ENCODE results near the gene IMMP2L. TPM values are rescaled to one million over a fixed set of nuclear protein-coding genes. Genes with fewer than 3 reads are reported as not detected.
A peak's percentile ranks its signal among the peaks of the same experiment; 100 is the strongest.

Gene IMMP2L
- polyA plus RNA-seq, 1 donor (not counting 4 experiments of a cell fraction or from before 2014, with no cell fraction given): 14.1 TPM

- no peak overlapping the region for H3K27ac ChIP-seq (ENCODE audit: control insufficient read depth, insufficient read depth, low read length)
- H3K9me1 ChIP-seq (ENCODE audit: control insufficient read depth, extremely low read depth, insufficient read depth, low read length): no peaks in the 10 kb centered on the region
- H3K27me3 ChIP-seq (ENCODE audit: control insufficient read depth, extremely low read depth, insufficient read depth, low read length): no peaks in the 10 kb centered on the region
- H3K9ac ChIP-seq (ENCODE audit: control insufficient read depth, extremely low read depth, insufficient read depth, low read length): no peak overlapping the region
- no peaks in the 10 kb centered on the region for H4K20me1 ChIP-seq (ENCODE audit: control insufficient read depth, extremely low read depth, insufficient read depth, low read length)
- dilution Hi-C loops (cut with MboI; ENCODE audit: extremely low pct_ligation_motif_present, low sequenced_read_pairs): no loop called here
- no peak for DNase-seq (ENCODE audit: low read depth, low spot score)
- FAIRE-seq: no peak
- TF ChIP-seq EZH2 (IDR thresholded peaks at IDR 0.05; ENCODE audit: low read length): no peak
- no peak for TF ChIP-seq CTCF (optimal IDR thresholded peaks at IDR 0.05 in 1 of 3, IDR thresholded peaks at IDR 0.05 in 1 of 3, conservative IDR thresholded peaks at IDR 0.05 in 1 of 3; ENCODE audit: extremely low read depth in 1 of 3, insufficient read depth in 2 of 3, low read length in 3 of 3)
- no peak overlapping the region for H3K4me3 ChIP-seq (ENCODE audit: control insufficient read depth in 2 of 3, extremely low read depth in 1 of 3, insufficient read depth in 2 of 3, low read depth in 1 of 3, low read length in 3 of 3)
- no peaks in the 10 kb centered on the region for H3K36me3 ChIP-seq (ENCODE audit: control insufficient read depth in 2 of 2, extremely low read depth in 1 of 2, insufficient read depth in 2 of 2, low read length in 2 of 2)
- no peaks in the 10 kb centered on the region for H3K4me1 ChIP-seq (ENCODE audit: control insufficient read depth, extremely low read depth, insufficient read depth, low read length)
- no peak overlapping the region for H3K4me2 ChIP-seq (ENCODE audit: control insufficient read depth, extremely low read depth, insufficient read depth, low read depth, low read length)
- H3K9me3 ChIP-seq (ENCODE audit: control insufficient read depth, low read depth, low read length): no peaks in the 10 kb centered on the region
- H3K79me2 ChIP-seq (ENCODE audit: control insufficient read depth, insufficient read depth, low read length): no peaks in the 10 kb centered on the region
- H2AFZ ChIP-seq (ENCODE audit: control insufficient read depth, low read length): no peak overlapping the region
These were observed 432.9 kb downstream of the IMMP2L start for GRCh38 chr7:111129435-111129834.

- no peak for TF ChIP-seq CTCF (optimal IDR thresholded peaks at IDR 0.05 in 1 of 3, IDR thresholded peaks at IDR 0.05 in 1 of 3, conservative IDR thresholded peaks at IDR 0.05 in 1 of 3; ENCODE audit: extremely low read depth in 1 of 3, insufficient read depth in 2 of 3, low read length in 3 of 3)
- TF ChIP-seq EZH2 (IDR thresholded peaks at IDR 0.05; ENCODE audit: low read length): no peak
- Histone ChIP-seq H3K4me1 (ENCODE audit: control insufficient read depth, extremely low read depth, insufficient read depth, low read length) (no peaks in the 10 kb centered on the region), H4K20me1 (ENCODE audit: control insufficient read depth, extremely low read depth, insufficient read depth, low read length) (no peaks in the 10 kb centered on the region), H3K9me1 (ENCODE audit: control insufficient read depth, extremely low read depth, insufficient read depth, low read length) (no peaks in the 10 kb centered on the region), H3K79me2 (ENCODE audit: control insufficient read depth, insufficient read depth, low read length) (no peaks in the 10 kb centered on the region), H3K27ac (ENCODE audit: control insufficient read depth, insufficient read depth, low read length) (no peak overlapping the region), H2AFZ (ENCODE audit: control insufficient read depth, low read length) (no peak overlapping the region), H3K4me3 (ENCODE audit: control insufficient read depth in 2 of 3, extremely low read depth in 1 of 3, insufficient read depth in 2 of 3, low read depth in 1 of 3, low read length in 3 of 3) (no peak overlapping the region), H3K9ac (ENCODE audit: control insufficient read depth, extremely low read depth, insufficient read depth, low read length) (no peak overlapping the region), H3K9me3 (ENCODE audit: control insufficient read depth, low read depth, low read length) (no peaks in the 10 kb centered on the region), H3K36me3 (ENCODE audit: control insufficient read depth in 2 of 2, extremely low read depth in 1 of 2, insufficient read depth in 2 of 2, low read length in 2 of 2) (no peaks in the 10 kb centered on the region), H3K4me2 (ENCODE audit: control insufficient read depth, extremely low read depth, insufficient read depth, low read depth, low read length) (no peak overlapping the region), H3K27me3 (ENCODE audit: control insufficient read depth, extremely low read depth, insufficient read depth, low read length) (no peaks in the 10 kb centered on the region)
- FAIRE-seq (peak; percentile 44), DNase-seq (ENCODE audit: low read depth, low spot score) (peak; percentile 1)
- dilution Hi-C loops (cut with MboI; ENCODE audit: extremely low pct_ligation_motif_present, low sequenced_read_pairs): no loop called here
These were observed 435.3 kb downstream of the IMMP2L start for GRCh38 chr7:111126987-111127386.

Measured in keratinocyte (primary cell).